Measurements from ENCODE around the gene NPC1. TPM values are rescaled to one million over a fixed set of nuclear protein-coding genes. Genes with fewer than 3 reads are reported as not detected.
A peak's percentile ranks its signal among the peaks of the same experiment; 100 is the strongest.
"Not testable (repeated sequence)": the region's sequence is repeated elsewhere in the genome, so short reads cannot be mapped to it uniquely, and the experiment has no call there.

The NPC1 gene
- total RNA-seq, 1 donor from 2014 or later: 10.9 TPM

DNA sequence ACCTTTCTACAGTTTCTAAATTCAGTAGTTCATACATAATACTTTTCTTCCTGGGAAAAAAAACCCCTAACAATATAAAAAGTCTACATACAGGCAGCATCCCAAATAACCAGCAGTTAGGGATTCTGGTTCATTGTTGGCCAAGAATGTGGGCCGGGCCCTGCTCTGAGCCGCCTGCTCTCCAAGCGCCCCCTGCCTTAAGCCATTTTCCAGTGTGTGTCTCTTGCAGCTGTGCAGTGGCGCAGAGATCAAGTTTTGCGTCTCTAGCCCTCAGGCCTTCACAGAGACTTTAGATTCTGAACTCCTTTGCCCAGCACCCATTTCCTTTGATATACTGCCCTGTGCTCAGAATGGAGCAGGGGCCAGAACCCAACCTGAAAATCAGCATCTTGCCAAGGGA, 50.1 kb downstream of the NPC1 start:
- ATAC-seq: no peak
- intact Hi-C loops (cut with DNase I): no loop called here

DNA sequence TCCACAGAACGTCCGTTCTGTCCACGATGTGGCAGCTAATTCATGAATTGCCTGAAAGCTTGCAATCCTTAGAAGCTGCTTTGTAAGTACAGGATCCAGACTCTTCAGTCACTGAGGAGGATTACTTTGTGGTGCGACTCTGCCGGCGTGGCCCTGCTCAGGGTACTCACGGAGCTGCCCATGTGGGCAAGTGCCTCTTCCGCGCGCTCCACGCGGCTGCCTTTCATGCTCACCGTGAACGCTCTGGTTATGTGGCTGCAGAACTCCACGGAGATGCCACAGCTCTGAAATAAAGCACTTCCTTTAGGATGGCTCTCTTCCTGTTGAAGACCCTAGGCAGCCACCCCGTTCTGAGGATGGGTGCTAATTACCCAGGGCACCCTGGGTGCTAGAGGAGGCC, 52.0 kb downstream of the NPC1 start:
- intact Hi-C loops (cut with DNase I): no loop called here
- DNase-seq (ENCODE audit: missing footprints) (no peak), ATAC-seq (no peak)

More for the DNA sequence above, 50.1 kb downstream of the NPC1 start:
- DNase-seq (ENCODE audit: missing footprints): no peak

DNA sequence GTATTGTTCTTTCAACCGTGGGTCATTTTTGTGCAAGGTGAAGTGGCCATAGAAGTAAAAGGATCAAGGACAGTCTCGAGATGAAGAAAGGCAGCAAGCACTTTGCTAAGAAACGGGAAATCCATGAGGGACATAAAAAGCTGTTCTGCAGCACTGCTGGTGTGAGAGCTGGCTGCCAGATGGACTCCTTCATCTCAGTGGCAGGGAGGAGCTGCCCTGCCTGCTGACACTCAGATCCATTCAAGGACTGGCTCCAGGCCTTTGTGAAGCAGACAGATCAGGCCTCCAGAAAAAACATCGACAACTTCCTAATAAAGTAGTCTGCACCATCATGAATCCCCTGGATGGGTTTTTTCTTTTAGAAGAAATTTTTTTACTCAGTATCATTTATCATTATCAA, 53.5 kb downstream of the NPC1 start:
- DNase-seq (ENCODE audit: missing footprints) (no peak), ATAC-seq (peak; percentile 72)
- intact Hi-C loops (cut with DNase I): no loop called here

DNA sequence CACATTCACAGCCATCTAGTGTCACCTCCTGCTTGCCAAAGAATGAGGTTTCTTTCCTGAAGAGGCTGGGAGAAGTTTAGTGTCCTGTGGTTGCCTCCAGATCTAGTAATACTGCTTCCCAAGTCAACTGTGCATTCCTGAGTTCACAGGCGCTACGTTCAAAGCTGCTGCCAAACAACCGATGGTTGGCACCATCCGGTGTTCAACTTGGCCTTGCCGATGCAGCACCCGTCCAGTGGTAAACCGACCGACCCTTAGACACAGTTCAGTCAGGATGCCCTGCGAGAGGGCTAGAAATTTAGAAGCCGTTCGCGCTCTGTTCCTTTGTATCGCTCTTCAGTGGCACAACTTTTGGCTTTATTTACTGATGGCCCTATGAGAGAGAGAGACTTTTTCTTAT, 54.4 kb downstream of the NPC1 start:
- intact Hi-C loops (cut with DNase I): no loop called here
- DNase-seq (ENCODE audit: missing footprints) (no peak), ATAC-seq (no peak)

DNA sequence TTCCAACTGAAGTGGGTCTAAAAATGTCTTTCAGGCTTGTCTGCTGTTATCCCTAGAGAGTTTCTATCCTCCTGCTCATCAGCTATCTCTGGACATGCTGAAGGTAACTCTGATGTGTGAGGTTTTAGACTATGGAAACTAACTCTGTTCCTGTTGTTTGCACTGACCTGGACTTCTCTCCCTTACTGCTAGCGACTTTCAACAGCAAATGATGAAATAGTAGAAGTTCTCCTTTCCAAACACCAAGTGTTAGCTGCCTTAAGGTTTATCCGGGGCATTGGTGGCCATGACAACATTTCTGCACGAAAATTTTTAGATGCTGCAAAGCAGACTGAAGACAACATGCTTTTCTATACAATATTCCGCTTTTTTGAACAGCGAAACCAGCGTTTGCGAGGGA, 56.1 kb downstream of the NPC1 start:
- intact Hi-C loops (cut with DNase I): no loop called here
- ATAC-seq: no peak

DNA sequence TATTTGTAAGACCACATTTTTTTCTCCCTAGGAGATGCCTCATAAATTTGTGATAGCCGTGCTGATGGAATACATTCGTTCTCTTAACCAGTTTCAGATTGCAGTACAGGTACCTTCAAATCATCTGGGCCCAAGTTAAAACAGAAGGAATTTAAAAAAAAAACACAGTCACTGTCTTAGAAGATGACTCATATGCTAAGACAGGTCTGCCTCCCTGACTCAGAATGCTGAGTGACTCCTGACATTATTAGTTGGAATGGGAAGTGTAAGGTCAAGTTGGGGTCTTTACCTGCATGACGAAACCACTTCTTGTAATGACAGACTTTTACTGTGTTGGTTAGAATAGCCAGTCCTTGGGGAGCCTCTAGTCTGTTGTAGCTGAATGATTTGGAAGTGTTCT, 56.7 kb downstream of the NPC1 start:
- ATAC-seq (no peak), DNase-seq (ENCODE audit: missing footprints) (no peak)
- intact Hi-C loops (cut with DNase I): no loop called here

More for the DNA sequence above, 56.1 kb downstream of the NPC1 start:
- no peak for DNase-seq (ENCODE audit: missing footprints)

DNA sequence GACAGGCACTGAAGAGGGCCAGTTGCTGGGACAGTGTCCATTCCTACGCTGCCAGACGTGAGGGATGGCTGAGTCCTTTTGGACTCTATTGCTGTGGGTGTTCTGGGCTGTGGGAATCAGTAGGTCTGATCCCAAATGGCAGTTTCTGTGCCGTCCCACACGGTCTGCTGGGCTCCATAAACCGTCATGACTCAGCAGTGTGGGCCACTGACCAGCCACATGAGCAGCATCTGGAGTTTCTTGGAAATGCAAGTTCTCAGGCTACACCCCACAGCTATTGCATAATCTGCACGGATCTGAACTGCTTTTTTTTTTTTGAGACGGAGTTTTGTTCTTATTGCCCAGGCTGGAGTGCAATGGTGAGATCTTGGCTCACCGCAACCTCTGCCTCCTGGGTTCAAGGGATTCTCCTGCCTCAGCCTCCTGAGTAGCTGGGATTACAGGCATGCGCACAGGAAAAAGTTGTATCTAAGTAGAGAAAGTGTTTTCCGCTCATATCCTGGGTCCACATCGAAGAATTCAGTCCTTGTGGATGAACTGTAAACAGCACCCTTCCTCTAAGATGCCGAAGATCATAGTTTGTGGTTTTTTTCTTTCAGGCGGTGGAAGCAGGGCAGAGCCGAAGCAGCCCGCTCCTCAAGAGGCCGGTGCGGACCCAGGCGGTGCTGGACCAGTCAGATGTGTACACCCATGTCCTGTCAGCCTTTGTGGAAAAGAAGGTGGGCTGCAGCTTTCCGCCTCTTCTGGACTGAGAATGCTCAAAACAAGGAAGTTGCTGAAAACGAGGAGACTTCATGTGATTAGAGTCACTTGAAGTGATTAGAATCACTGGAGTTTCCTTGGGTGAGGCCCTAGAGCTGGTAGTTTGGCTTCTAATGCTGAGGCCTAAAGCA, 57.5 kb downstream of the NPC1 start:
- intact Hi-C loops (cut with DNase I): no loop called here
- ATAC-seq: peak; percentile 85
- no peak for DNase-seq (ENCODE audit: missing footprints)

DNA sequence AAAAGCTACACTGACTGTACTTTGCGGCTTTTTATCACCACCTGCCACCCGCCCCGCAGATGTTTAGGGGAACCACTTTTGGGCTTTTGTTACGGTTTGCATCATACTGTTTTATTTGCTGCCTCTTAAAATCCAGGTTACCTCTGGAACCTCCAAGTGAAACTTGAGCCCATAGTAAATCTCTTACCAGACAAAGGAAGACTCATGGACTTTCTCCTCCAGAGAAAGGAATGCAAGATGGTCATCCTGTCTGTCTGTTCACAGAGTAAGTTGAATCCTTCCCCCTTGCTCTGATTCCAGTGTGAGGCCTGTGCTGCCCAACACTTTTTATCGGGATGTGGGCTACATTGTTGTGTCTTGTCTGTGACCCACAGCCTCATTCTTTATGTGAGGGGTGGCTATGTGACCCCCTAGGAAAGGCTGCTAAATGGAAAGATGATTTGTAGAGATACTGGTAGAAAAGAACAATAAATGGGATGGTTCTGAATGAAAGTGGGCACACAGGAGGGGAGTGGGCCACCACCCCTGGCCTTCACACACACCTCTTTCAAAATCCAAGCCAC, 59.7 kb downstream of the NPC1 start:
- intact Hi-C loops (cut with DNase I): no loop called here

DNA sequence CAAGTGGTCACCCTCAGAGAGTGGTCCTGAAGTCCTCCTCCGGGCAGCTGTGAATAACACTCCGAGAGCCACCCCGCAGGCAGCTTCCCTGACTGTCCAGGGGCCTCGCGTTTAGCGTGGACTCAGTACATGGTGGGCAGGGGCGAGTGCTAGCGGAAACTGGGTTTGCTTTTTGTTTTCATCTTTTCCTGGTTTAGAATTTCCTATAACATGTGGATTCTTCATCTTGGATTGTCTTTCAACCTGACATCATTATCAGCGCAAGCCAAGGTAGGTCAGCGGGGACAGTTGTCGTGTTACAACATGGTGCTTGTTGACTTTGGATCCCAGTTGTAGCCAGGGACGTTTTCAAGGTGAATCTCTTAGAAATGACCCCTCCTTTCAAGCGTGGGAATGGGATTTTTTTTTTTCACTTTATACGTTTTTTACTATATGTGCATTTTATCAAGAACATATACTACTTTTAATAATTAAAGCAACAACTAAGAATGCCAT, 62.0 kb downstream of the NPC1 start:
- intact Hi-C loops (cut with DNase I): no loop called here
- DNase-seq (ENCODE audit: missing footprints): no peak
- no peak for ATAC-seq

More for the DNA sequence above, 59.7 kb downstream of the NPC1 start:
- DNase-seq (ENCODE audit: missing footprints) (no peak), ATAC-seq (no peak)

DNA sequence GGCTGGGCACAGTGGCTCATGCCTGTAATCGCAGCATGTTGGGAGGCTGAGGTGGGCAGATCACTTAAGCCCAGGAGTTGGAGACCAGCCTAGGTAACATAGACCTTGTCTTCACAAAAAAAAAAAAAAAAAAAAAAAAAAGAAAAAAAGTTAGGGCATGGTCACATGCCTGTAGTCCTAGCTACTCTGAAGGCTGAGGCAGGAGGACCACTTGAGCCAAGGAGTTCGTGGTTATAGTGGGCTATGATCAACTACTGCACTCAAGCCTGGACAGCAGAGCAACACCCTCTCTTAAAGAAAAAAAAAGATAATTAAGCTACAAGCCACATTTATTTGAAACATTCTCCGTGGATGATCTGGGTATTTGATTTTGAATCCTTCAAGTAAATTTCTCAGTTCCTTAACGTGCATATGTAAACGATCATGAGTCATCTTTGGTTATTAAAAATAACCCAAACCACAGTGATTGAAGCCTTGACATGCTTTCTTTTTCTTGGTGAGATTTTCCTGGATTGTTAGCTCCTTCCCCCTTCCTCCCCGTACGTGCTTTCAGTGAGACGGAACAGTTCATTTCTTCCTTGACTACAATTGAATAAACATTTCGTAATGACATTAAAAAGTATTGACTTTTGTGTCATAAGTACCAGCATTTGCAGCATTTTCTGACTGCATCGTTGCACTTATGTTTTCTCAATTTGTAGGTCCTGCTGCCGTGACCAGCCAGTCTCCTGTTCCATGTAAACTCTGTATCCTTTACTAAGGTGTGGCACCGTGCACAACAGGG, 62.7 kb downstream of the NPC1 start:
- no peak for ATAC-seq
- intact Hi-C loops (cut with DNase I): no loop called here

DNA sequence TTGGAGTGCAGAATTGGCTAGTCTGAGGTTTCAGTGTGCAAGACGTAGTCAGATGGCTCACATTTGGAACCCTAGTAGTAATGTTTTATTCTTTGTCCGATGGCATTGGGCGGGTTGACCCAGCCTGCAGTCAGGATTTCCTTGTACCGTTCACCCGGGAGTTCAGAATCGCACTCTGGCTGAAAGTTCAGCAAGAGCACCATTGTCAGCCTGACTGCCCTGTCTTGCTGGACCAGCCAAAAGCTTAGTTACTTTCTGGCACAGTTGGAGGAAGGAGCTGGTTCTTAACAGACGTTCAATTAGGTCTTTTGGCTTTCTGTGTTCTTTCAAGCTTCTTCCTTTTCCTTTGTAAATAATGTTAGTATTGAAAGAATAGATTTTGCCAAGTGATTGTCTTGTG, 64.4 kb downstream of the NPC1 start:
- intact Hi-C loops (cut with DNase I): no loop called here
- no peak for DNase-seq (ENCODE audit: missing footprints)
- no peak for ATAC-seq

More for the DNA sequence above, 62.7 kb downstream of the NPC1 start:
- DNase-seq (ENCODE audit: missing footprints): no peak

DNA sequence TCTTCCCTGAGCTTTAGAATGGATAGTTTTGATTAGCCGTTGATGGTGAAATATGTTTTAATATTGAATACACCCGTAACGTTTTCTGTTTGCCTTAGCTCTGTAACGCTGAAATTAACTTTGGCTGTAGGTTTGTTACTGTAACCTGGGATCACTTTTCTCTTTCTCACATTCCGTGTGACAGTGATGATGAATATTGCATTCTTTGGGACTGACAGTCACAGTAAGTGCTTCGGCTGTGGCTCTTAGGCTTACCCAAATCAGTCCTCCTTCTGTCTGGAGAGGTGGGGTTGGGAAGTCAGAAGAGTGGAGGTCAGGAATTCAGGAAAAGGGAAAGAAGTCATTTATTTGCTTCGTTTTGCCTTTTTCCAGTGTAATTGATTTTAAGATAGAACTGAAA, 65.0 kb downstream of the NPC1 start:
- intact Hi-C loops (cut with DNase I): no loop called here
- DNase-seq (ENCODE audit: missing footprints) (no peak), ATAC-seq (no peak)

DNA sequence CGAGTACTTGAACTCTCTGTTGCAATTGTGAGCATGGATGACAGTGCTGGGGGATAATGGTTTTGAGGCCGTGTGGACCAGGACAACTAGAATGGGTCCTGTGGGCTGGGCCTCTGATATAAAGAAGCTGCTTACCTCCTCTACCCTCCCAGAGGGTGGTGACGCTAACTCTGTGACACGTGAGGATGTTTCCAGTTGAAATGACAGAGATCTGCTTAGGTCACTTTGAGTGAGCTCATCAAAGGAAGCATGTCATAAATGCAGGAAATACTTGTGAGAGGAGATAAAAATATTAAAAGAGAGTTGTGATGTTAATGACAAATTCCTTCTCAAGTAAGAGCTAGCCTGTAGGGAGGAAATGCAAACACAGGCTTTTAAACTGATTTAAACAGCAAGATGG, 66.6 kb downstream of the NPC1 start:
- intact Hi-C loops (cut with DNase I): loop anchor here (10.0 kb wide), 1 partner anchor 185 kb away; no protein-coding TSS in a partner anchor
- DNase-seq (ENCODE audit: missing footprints) (no peak), ATAC-seq (no peak)

DNA sequence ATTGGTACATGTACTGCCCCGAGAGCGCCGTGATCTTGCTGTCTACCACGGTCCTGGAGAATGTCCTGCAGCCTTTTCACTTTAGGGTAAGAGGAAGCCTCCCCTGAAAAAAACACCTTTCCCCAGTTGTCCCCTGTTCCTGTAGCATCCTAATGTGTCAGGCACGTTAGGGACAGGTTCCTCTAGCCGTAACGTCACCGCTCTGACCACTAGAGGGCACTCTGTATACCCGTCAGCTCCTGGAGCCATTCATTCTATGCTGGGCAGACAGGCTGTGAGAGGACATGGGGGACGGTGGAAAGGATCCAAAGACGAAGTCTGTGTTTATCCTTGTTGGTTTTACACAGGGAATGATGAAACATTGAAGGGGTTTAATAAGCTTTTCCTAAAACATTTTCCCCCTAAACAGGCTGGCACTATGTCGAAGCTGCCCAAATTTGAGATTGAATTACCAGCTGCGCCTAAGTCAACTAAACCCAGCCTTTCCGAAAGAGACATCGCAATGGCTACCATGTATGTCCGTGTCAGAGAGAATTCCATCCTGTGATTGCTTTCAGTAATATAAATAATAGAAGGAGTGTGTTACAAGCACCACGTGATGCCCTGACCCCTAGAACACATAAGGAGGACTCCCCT, 70.3 kb downstream of the NPC1 start:
- intact Hi-C loops (cut with DNase I): loop anchor here (1.0 to 10.0 kb wide), 2 partner anchors 70 to 189 kb away; partner anchors contain the start of gene NPC1
- DNase-seq (ENCODE audit: missing footprints): no peak
- peak; percentile 92 for ATAC-seq

DNA sequence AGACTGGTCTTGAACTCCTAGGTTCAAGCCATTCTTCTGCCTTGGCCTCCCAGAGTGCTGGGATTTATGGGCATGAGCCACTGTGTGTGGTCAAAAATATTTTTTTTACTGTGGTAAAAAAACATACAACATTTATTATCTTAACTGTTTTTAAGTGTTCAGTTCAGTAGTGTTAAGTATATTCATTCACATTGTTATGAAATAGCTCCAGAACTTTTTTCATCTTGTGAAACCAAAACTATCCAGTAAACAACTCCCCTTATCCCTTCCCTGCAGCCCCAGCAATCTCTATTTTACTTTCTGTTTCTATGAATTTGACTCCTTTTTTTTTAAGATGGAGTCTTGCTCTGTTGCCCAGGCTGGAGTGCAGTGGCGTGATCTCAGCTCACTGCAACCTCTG, 73.7 kb downstream of the NPC1 start:
- DNase-seq (ENCODE audit: missing footprints): no peak
- intact Hi-C loops (cut with DNase I): loop anchor here (10.0 kb wide), 1 partner anchor 192 kb away; no protein-coding TSS in a partner anchor
- no peak for ATAC-seq

DNA sequence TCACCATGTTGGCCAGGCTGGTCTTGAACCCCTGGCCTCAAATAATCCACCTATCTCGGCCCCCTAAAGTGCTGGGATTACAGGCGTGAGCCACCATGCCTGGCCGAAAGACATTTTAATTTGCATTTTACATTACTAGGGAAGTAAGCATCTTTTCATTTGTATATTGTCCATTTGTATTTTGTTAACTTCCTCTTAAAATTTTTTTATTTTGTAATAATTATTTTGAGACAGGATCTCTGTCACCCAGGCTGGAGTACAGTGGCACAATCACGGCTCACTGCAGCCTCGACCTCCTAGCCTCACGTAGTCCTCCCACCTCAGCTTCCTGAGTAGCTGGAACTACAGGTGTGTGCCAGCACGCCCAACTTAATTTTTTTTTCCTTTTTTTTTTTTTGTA, 74.1 kb downstream of the NPC1 start:
- intact Hi-C loops (cut with DNase I): loop anchor here (10.0 kb wide), 1 partner anchor 193 kb away; no protein-coding TSS in a partner anchor
- not testable (repeated sequence) for ATAC-seq

DNA sequence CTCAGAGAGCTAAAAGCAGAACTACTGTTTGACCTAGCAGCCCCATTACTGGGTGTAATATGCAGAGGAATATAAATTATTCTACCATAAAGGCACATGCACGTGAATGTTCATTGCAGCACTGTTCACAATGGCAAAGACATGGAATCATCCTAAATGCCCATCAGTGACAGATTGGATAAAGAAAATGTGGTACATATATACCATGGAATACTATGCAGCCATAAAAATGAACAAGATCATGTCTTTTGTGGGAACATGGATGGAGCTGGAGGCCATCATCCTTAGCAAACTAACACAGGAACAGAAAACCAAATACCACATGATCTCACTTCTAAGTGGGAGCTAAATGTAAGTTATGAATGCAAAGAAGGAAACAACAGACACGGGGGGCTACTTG, 75.4 kb downstream of the NPC1 start:
- ATAC-seq; DNase-seq (ENCODE audit: missing footprints): not testable (repeated sequence)
- intact Hi-C loops (cut with DNase I): loop anchor here (10.0 kb wide), 1 partner anchor 194 kb away; no protein-coding TSS in a partner anchor

More for the DNA sequence above, 74.1 kb downstream of the NPC1 start:
- not testable (repeated sequence) for DNase-seq (ENCODE audit: missing footprints)

DNA sequence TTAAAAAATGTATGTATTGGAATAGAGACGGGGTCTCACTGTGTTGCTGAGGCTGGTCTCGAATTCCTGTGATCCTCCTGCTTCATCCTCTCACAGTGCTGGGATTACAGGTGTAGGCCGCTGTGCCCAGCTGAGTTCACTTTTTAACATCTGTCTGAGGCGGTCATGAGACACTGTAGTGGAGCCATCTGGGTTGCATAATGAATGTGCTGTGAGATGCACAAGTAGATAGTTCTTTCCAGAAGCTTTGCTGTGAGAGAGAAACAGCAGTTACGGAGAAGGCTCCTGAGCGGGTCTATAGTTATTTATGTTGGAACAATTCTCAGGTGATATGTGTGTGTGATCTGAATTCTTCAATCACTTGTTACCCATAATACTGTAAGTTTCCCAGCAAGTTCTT, 79.9 kb downstream of the NPC1 start:
- DNase-seq (ENCODE audit: missing footprints) (no peak), ATAC-seq (no peak)
- intact Hi-C loops (cut with DNase I): loop anchor here (10.0 kb wide), 1 partner anchor 308 kb away; no protein-coding TSS in a partner anchor
